HG03064 (cell line): ENCODE results near the gene TRIM16.
"Not testable (repeated sequence)": the region's sequence is repeated elsewhere in the genome, so short reads cannot be mapped to it uniquely, and the experiment has no call there.

ENCODE experiments used
- ATAC-seq: cut with Tn5 transposase; IDR thresholded peaks from one replicate; pipeline ENCODE4 v1.9.1; 2021; ENCODE audit warnings: low read depth; ENCODE audit not compliant: unreplicated experiment

The TRIM16 gene

DNA sequence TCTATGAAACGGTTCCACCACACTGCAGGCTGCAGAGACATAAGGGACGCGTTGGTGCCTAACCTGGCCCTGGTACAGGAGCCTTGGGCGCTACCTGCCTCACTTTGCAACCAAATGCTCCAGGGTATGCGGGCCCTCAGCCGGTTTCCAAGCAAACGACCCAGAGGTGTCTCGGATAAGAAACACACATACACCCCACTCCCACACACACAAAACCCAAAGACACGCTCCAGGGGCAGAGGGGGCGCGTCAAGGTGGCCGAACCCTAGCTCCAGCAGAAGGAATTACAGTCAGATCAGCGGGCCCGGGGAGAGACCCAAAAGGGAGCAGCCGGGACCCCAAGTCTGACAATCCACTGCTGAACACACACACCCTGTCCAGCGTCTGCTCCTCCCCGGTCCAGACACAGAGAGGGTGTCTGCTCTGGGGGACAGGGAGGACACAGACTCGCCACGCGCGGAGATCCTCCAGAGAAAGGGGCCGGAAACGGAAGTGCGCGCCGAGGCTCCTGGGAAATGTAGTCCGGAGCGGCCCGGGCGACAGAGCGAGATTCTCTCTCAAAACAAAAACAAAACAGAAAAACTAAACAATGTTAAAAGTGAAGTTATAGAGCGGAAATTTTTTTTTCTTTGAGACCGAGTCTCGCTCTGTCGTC, at the start of gene TRIM16:
TRIM16 (minus strand) TSS at position 488 of the 655 bp plus-strand sequence. CDS start 32,702 bp downstream, outside the sequence.
- peak; percentile 70 for ATAC-seq

DNA sequence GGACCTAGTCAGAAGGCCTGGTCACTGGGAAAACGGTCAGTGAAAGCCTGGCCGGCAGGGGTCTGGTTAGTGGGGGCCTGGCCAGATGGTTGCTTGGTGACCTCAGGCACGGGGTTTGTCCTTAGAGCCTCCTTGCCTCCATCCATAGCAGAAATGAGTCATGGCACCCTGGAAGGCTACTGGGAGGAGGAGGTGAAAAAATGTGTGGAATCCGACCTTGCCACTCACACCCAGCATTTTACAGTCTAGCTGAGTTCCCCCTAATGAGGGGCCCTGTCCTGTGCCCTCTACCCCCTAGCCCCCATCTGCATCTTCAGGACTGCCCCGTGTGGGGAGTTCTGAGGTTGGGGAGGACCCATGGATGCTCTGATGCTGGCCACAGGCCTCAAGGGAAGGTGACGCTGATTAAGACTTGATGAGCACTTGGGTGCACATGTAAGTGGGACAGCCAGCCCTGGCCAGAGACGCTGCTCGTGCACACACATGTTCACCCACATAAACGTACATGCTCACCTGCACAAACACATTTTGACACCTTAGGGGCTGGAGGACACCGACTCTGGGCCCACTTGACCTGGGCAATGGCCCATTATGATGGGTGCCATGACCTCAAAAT, 49.2 kb upstream of the TRIM16 start:
- not testable (repeated sequence) for ATAC-seq

DNA sequence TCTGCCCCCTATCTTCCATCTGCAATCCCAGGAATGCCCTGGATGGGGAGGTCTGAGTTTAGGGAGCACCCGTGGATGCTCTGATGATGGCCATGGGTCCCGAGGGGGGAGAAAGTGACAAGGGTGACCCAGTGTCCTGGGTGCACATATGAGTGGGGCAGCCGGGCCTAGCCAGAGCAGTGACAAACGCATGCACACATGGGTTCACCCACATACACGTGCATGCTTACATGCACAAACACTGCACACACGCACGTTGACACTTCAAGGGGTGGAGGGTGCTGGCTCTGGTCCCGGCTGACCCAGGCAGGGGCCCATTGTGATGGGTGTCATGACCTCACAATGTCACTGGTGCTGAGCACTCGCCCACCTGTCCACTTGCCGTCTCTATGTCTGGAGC, 47.8 kb upstream of the TRIM16 start, which contains the start of gene TBC1D26:
TBC1D26 (plus strand) TSS at position 384 of the 400 bp plus-strand sequence. CDS start 3,066 bp downstream, outside the sequence.
- ATAC-seq, result not testable (repeated sequence)

DNA sequence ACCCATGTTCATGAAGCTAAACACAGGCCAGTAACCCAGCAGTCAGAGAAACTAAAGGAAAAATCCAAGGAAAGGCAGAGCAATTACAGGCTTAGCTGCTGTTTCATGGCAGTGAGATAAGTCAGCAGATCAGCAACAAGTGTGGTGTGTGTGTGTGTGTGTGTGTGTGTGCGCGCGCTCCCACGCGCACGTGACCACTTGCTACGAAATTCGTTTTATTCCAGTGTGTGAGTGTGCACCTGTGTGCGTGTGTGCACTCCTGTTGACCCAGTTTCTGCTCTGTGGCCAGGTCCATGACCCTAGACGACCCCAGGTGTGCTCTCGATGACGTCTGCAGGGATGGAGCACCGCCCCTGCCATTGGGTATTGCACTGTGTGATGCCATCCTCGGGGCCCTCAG, 46.4 kb upstream of the TRIM16 start:
- ATAC-seq, result not testable (repeated sequence)

DNA sequence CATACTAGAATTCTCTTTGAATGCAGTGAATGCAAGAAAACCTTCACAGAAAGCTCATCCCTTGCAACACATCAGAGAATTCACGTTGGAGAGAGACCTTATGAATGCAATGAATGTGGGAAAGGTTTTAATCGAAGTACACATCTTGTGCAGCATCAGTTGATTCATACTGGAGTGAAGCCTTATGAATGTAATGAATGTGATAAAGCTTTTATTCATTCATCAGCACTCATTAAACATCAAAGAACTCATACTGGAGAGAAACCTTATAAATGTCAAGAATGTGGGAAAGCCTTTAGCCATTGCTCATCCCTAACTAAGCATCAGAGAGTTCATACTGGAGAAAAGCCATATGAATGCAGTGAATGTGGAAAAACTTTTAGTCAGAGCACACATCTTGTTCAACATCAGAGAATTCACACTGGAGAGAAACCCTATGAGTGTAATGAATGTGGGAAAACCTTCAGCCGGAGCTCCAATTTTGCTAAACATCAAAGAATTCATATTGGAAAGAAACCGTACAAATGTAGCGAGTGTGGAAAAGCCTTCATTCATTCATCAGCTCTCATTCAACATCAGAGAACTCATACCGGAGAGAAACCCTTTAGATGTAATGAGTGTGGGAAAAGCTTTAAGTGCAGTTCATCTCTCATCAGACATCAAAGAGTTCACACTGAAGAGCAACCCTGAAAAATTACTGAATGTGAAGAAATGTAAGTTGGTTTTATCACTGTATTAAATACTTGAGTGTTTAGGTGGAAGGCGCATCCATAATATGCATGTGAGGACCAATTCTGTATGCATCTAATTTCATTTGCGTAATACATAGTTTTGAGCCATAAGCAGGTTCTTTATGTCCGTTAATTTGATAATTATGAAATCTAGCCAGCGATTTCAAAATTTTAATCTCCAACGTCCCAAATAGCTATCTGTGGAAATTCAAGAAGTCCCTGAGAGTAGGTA, 32.8 kb upstream of the TRIM16 start:
- not testable (repeated sequence) for ATAC-seq

DNA sequence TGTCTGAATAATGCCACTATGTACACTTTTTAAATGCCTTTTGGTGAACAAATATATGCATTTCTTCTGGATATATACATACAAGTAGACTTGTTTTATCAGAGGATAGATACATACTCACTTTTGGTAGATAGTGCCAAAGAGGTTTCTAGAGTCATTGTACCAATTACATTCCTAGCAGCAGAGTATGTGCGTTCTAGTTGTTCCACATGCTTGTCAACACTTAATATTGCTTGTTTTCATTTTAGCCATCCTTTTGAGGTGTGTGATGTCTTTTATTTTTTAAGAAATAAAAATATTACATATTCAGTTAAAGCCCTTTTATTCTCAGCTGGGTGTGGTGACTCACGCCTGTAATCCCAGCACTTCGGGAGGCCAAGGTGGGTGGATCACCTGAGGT, 24.8 kb upstream of the TRIM16 start:
- not testable (repeated sequence) for ATAC-seq

DNA sequence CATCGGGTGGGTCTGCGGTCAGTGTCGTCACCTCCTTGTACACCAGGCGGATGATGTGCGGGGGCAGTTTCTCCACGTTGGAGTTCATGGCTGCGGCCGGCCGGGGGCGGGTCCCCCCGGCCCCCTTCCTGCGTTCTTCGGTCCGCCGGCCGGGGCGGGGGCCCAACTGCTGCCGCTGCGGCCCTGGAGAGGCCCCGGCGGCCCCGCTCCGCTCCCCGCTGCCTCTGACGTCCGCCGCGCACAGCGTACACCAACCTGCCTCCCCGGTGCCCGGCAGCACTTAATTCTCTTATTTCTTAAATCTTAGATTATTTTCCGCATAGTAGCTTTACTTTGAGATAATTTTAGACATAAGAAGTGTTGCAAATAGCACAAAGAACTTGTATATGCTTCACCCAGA, 20.7 kb upstream of the TRIM16 start:
- not testable (repeated sequence) for ATAC-seq

DNA sequence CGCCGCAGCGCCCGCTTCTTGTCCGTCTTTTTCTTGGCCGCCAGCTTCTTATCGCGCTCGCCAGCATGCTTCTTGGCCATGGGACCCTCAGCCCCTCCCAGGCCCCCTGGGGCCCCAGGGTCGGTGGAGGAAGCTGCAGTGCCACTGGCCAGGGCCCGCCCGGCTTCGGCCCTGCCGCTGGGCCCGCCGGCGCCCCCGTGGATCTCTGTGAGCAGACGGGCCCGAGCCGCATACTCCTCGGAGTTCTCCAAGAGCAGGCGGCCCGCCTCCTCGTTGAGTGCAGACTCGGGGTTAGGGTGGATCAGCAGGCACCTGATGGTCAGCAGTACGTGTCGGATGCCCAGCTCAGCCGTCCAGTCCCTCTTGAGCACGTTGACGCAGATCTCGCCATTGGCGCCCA, 20.1 kb upstream of the TRIM16 start:
- not testable (repeated sequence) for ATAC-seq

DNA sequence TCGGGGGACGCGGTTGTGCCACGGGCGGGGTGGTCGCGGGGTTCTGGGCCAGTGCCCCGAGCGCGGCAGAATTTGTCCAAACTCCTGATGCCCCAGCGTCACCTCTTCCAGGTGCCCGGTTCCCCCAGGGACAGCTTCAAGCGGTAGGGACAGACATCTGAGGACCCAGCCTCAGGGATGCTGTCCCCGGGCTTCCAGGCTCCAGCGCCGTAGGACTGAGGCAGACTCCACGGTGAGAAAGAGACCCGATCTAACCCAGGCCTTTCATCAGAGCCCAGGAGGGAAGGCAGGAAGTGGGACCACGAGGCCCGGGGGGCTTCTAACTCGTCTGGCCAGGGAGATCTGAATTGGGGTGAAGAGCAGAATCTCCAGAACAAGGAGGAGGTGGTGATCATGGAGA, 15.8 kb upstream of the TRIM16 start:
- ATAC-seq, result not testable (repeated sequence)

DNA sequence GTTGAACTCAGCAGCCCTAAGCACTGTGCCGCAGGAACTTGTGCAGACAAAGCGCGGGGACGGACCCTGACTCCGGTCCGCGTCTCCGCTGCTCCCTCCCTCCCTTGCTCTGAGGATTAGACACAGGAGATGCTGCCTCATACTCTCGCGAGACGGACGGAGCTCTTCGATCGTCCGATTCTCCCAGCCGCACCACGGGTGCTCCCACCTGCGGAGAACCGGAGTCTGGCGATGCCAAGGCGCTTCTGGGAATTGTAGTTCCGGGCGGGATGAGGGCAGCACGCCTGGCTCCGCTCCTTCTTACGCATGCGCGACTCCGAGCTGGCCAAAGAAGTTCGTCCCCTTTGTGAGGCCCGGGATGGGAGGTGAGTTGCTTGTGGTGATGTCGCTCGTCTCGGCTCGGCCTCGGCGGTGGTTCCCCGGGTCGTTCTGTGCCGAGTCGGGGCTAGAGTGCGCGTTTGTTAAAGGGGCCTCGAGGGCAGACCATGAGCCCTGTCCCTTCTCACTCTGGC, 15.4 kb upstream of the TRIM16 start, which contains the start of gene ZNF286A:
ZNF286A (plus strand) TSS at position 340 of the 512 bp plus-strand sequence. CDS start 578 bp downstream, outside the sequence.
- peak; percentile 96 for ATAC-seq

DNA sequence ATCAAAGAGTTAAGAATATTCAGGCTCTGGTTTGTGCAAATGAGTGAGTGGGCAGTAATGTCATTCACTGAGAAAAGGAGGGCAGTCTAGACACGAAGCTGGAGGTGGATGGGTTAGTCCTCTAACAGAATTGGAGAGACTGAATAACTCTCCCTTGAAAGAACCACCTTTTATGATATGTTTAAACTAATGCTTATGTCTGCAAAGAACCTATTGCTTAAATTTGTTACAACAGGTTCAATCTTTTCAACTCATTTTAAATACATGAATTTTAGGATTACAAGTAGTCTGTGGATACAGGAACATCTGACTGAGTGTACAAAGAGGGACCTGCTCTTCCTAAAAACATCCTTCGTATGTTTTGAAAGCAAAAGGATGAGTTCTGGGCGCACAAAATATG, 14.9 kb upstream of the TRIM16 start:
- ATAC-seq, result not testable (repeated sequence)

DNA sequence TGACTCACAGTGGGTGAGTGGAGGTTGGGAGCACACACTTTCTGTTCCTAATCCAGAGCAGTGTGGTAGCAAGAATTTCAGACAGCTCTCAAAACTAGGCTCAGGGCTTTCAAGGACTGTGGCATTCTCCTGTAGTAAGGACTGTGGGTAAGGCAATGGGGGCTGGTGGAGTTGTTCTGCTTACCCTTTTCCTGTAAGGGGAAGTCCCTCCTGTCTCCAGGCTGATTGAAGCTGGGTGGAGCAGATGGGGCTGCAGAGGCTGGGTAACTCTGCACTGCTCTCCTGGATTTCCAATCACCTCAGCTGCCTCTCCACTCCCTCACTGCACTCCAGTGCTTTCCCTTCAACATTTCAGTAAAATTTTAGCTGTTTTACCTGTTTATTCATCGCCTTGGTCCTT, 3.4 kb upstream of the TRIM16 start:
- ATAC-seq, result not testable (repeated sequence)

DNA sequence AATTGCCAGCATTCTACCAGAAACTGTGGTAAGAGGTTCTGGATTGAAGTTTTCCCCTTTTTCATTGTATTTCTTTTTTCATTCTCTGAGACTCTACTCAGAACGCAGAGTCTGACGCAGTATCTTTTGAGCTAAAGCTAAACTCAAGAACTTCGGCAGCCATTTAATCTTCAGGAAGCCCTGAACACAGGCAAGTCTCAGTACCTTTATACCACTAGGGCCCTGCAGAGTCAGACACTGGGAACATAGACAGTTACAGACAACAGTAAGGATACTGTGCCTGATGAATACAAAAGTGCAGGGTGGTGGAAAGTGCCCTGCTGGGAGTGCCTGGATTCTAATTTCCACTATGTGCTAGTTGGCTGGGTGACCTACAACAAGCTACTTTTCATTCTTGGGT, 976 bp downstream of the TRIM16 start:
- not testable (repeated sequence) for ATAC-seq

DNA sequence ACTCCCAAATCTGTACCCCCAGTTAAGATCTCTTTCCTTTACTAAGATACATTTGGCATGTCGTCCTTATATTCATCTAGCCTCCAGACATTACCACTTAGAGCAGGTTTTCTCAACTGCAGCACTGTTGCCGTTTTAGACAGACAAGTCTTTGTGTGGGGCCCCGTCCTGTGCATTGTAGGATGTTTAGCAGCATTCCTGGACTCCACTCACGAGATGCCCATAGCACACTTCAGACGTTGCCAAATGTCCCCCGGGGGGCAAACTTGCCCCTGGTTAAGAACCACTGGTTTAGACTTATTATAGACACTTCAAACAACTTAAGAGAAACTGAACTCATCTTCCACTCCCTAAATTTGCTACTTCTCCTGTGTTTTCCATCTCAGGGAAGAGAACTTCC, 8.1 kb downstream of the TRIM16 start:
- not testable (repeated sequence) for ATAC-seq

DNA sequence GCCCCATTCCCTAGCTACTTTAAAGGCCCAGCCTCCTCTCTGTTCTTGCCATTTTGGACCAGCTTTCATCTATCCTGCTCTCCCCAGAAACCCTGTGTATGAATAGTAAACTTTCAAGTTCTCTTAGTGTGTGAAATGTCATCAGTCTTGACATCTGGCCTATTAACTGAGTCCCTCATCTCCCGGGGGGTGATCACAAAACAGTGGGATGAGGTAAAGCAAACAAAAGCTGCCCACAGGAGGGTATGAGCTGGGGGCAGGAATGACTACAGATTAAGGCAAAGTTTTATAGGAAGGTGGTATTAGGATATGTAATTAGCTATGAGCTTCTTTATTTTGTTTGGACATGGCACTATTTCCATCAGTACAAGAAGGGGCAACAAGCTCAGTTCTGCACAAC, 9.5 kb downstream of the TRIM16 start:
- ATAC-seq, result not testable (repeated sequence)

DNA sequence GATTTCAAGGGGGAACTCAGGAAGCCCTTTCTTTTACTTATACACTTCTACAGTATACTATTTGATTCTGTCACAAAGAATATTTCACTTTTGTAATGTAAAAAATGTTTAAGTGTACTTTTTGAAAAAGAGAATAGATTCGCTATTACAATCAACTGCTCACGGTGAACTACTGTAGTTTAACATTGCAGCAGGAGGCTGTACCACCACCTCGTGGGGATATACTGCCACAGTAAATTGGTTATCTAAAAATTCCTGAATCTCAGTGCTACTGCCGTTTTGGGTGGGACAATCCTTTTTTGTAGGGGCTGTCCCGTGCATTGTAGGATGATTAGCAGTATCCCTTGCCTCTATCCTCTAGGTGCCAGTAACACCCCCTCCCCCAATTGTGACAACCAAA, 14.6 kb downstream of the TRIM16 start:
- ATAC-seq, result not testable (repeated sequence)

DNA sequence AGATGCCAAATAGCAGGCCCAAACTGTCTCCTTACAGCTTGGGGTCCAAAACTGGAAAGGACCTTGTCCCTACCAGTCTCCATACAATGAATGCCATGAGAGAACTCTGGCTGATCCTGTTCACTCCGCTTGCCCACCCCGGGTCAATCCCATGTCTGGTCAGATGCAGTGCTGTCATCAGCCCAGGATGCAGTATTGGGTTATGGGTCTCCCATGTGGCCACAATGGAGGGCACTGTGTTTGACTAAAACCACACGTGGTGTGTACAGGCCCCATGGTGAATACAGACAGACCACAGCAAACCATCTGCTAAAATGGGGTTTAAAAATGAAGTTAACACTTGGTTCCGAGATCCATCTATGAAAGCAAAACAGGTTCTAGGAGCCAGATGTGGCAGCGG, 20.4 kb downstream of the TRIM16 start:
- ATAC-seq, result no peak

DNA sequence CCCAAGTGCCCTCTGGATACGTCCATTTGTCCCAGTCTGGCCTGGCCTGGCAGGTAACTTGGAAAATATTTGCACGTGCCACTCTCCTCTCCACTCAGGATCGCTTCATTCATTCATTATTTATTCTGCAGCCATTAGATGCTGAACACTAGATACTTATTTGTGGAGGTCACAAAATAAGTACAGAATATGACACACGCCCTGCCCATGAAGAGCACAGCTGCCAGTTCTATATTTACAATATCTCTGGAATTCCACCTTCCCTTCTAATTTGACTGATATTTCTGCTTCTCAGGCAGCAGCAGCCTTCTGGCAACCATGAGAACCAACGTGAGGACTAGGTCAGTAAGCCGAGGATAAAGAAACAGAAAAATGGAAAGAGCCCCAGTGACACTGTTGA, 20.9 kb downstream of the TRIM16 start:
- ATAC-seq, result no peak

DNA sequence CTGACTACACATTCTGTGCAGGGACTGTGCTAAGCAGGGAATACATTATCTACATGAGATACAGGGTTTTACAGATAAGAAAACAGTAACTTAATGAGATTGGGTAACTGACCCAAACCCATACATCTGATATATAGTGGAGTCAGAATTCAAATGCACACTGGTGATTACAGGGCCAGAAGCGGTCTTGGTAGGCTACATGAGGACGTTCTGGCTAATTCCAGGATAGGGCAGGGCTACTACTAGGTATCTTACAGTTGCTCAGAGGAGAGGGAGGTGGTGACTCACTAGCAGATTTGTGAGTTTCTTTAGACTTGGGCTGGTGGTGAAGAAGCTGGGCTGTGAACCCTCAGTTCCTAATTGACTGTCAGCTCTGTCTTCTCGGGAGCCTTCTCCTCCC, 21.4 kb downstream of the TRIM16 start:
- ATAC-seq, result no peak

DNA sequence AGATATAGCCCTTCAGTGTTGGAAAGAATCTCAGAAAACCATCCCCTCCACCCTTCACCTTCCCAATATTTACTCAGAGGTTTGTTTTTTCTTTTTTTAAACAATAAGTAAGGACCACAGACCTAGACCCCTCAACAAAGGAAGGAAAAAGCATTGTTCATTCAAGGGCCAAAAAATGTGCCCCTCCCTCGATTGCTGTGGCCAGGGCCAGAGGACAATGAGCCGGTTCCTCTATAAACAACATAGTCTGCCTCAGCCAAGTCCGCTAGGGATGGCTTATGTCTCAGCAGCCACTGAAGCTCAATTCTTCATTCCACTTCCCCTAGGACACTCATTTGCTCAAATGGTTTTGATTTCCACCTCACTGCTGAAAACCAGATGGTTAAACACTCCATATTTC, 24.0 kb downstream of the TRIM16 start:
- ATAC-seq, result no peak

DNA sequence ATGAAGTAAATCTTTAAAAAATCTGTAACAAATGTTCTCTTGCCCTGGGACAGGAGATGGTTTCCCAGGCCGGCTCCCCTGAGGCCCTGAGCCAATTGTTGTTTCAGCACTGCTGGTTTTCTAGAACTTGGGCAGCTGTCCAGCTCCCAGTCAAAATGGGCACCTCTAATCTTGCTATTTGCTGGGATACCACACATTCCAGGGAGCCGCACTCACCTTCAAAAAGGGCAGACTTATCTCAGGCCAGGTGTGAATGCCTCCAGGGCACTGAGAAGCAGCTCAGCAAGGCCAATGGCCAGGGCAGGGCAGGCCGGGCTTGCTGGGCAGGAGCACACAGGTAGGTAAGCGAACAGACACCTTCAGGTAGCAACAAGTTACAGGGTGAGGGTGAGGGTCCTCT, 24.4 kb downstream of the TRIM16 start:
- no peak for ATAC-seq
